ENCODE measurements around the gene NELFB. TPM values are rescaled to one million over a fixed set of nuclear protein-coding genes. Genes with fewer than 3 reads are reported as not detected.

The NELFB gene
- total and polyA plus RNA-seq, 9 of the 15 experiments (the other 6 are each of a cell fraction or from before 2014, with no cell fraction given), result 0.24 to 84.0 (median 29.7) TPM

DNA sequence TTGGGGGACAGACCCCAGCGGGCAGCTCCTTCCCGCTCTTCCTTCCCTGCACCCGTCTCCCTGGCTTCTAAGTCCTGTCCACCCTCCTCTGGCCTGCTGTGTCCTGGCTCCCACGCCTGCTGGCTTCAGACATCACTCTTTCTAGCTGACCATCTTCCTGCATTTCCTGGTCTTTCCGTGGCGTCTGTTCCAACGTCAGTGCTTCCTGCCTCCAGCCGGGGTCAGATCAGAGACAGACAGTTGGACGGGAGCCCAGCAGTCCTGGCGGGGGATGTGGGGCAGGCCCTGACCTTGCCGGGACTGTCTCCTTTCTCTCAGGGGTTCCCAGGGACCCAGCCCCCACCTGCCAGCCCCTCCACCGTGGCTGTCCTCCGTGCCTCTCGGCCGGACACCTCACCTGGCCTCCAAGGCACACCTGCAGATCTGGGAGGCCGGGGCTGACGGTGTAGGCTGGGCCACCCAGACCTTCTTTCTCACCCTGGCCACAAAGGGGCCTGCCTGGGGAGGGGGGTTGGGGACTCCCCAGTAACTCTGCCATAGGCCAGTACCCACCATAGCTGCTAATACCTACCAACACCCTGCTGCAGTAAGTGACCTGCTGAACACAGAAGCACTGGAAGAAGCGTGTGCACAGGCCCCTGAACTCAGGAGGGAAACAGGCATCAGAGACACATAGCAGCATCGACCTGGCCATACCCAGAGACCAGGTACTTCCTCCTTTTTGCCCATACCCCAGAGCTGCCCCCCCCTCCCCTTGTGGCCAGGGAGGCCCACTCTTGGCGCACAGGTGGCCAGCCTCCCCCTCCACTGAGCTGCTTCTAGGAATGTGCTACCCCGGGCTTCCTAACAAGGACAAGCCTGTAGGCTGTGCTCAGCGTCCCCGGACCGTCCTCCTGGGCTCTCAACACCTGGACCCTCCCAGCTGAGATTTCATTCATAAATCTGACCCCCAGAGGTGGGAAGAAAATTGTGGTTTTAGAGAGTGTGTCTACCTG is 41.8 kb downstream of the NELFB start (continued):
- TF ChIP-seq, protein P1, sequence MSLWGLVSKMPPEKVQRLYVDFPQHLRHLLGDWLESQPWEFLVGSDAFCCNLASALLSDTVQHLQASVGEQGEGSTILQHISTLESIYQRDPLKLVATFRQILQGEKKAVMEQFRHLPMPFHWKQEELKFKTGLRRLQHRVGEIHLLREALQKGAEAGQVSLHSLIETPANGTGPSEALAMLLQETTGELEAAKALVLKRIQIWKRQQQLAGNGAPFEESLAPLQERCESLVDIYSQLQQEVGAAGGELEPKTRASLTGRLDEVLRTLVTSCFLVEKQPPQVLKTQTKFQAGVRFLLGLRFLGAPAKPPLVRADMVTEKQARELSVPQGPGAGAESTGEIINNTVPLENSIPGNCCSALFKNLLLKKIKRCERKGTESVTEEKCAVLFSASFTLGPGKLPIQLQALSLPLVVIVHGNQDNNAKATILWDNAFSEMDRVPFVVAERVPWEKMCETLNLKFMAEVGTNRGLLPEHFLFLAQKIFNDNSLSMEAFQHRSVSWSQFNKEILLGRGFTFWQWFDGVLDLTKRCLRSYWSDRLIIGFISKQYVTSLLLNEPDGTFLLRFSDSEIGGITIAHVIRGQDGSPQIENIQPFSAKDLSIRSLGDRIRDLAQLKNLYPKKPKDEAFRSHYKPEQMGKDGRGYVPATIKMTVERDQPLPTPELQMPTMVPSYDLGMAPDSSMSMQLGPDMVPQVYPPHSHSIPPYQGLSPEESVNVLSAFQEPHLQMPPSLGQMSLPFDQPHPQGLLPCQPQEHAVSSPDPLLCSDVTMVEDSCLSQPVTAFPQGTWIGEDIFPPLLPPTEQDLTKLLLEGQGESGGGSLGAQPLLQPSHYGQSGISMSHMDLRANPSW (CRISPR knock-in tag; IDR thresholded peaks at IDR 0.05), result no peak
- peak; percentile 54; the same call in 1 of the 2 replicates for TF ChIP-seq SP1 (CRISPR knock-in tag; IDR thresholded peaks at IDR 0.05)
- no peak for TF ChIP-seq MTA2 (IDR thresholded peaks at IDR 0.05; ENCODE audit: low read depth)
- no peak for TF ChIP-seq SRSF1 (IDR thresholded peaks at IDR 0.05; ENCODE audit: low read depth, low read length)
- TF ChIP-seq, protein P2, sequence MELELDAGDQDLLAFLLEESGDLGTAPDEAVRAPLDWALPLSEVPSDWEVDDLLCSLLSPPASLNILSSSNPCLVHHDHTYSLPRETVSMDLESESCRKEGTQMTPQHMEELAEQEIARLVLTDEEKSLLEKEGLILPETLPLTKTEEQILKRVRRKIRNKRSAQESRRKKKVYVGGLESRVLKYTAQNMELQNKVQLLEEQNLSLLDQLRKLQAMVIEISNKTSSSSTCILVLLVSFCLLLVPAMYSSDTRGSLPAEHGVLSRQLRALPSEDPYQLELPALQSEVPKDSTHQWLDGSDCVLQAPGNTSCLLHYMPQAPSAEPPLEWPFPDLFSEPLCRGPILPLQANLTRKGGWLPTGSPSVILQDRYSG (tag; conservative IDR thresholded peaks at IDR 0.05; ENCODE audit: low read depth), result no peak
- TF ChIP-seq, protein P3, sequence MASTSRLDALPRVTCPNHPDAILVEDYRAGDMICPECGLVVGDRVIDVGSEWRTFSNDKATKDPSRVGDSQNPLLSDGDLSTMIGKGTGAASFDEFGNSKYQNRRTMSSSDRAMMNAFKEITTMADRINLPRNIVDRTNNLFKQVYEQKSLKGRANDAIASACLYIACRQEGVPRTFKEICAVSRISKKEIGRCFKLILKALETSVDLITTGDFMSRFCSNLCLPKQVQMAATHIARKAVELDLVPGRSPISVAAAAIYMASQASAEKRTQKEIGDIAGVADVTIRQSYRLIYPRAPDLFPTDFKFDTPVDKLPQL (IDR thresholded peaks at IDR 0.05; ENCODE audit: extremely low read depth, insufficient read length), result no peak
- TF ChIP-seq ELF1 (tag; IDR thresholded peaks at IDR 0.05), result peak; percentile 57
- no peak for TF ChIP-seq RFX7 (CRISPR knock-in tag; IDR thresholded peaks at IDR 0.05)
- TF ChIP-seq, protein P4, sequence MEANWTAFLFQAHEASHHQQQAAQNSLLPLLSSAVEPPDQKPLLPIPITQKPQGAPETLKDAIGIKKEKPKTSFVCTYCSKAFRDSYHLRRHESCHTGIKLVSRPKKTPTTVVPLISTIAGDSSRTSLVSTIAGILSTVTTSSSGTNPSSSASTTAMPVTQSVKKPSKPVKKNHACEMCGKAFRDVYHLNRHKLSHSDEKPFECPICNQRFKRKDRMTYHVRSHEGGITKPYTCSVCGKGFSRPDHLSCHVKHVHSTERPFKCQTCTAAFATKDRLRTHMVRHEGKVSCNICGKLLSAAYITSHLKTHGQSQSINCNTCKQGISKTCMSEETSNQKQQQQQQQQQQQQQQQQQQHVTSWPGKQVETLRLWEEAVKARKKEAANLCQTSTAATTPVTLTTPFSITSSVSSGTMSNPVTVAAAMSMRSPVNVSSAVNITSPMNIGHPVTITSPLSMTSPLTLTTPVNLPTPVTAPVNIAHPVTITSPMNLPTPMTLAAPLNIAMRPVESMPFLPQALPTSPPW (CRISPR knock-in tag; IDR thresholded peaks at IDR 0.05), result 0 out of 2 replicates have a peak, but pooled peaks have one; percentile 18
- TF ChIP-seq, protein P5, sequence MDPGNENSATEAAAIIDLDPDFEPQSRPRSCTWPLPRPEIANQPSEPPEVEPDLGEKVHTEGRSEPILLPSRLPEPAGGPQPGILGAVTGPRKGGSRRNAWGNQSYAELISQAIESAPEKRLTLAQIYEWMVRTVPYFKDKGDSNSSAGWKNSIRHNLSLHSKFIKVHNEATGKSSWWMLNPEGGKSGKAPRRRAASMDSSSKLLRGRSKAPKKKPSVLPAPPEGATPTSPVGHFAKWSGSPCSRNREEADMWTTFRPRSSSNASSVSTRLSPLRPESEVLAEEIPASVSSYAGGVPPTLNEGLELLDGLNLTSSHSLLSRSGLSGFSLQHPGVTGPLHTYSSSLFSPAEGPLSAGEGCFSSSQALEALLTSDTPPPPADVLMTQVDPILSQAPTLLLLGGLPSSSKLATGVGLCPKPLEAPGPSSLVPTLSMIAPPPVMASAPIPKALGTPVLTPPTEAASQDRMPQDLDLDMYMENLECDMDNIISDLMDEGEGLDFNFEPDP (CRISPR knock-in tag; IDR thresholded peaks at IDR 0.05), result no peak
- TF ChIP-seq, protein P6, sequence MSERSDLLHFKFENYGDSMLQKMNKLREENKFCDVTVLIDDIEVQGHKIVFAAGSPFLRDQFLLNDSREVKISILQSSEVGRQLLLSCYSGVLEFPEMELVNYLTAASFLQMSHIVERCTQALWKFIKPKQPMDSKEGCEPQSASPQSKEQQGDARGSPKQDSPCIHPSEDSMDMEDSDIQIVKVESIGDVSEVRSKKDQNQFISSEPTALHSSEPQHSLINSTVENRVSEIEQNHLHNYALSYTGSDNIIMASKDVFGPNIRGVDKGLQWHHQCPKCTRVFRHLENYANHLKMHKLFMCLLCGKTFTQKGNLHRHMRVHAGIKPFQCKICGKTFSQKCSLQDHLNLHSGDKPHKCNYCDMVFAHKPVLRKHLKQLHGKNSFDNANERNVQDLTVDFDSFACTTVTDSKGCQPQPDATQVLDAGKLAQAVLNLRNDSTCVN (CRISPR knock-in tag; IDR thresholded peaks at IDR 0.05), result no peak
- 0 out of 2 replicates have a peak, but pooled peaks have one; percentile 9 for TF ChIP-seq ZFX (CRISPR knock-in tag; IDR thresholded peaks at IDR 0.05)
- TF ChIP-seq TCF7L2 (IDR thresholded peaks at IDR 0.05; ENCODE audit: low read depth, low read length), result no peak
- TF ChIP-seq TCF3 (CRISPR knock-in tag; IDR thresholded peaks at IDR 0.05), result no peak
- TF ChIP-seq, protein P7, sequence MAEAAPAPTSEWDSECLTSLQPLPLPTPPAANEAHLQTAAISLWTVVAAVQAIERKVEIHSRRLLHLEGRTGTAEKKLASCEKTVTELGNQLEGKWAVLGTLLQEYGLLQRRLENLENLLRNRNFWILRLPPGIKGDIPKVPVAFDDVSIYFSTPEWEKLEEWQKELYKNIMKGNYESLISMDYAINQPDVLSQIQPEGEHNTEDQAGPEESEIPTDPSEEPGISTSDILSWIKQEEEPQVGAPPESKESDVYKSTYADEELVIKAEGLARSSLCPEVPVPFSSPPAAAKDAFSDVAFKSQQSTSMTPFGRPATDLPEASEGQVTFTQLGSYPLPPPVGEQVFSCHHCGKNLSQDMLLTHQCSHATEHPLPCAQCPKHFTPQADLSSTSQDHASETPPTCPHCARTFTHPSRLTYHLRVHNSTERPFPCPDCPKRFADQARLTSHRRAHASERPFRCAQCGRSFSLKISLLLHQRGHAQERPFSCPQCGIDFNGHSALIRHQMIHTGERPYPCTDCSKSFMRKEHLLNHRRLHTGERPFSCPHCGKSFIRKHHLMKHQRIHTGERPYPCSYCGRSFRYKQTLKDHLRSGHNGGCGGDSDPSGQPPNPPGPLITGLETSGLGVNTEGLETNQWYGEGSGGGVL (CRISPR knock-in tag; IDR thresholded peaks at IDR 0.05), result no peak
